BLaER1 treated with 17β-estradiol and CSF1 and Interleukin-3, amounts not matched to agents 10 nM and 100 nM (cell line): ENCODE results near the gene APOL6.

ENCODE experiments used
- H3K27ac ChIP-seq, 11 experiments: shearing (Covaris generic); formaldehyde crosslinking; 2 replicates each; pipeline ENCODE4 v1.8.1; 2022
- H3K27me3 ChIP-seq, 11 experiments: shearing (Covaris generic); formaldehyde crosslinking; 2 replicates each; pipeline ENCODE4 v1.8.1; 2022
- H3K36me3 ChIP-seq, 11 experiments: shearing (Covaris generic); formaldehyde crosslinking; 2 replicates each; pipeline ENCODE4 v1.8.1; 2022
- H3K4me1 ChIP-seq, 10 experiments: shearing (Covaris generic); formaldehyde crosslinking; 2 replicates each; pipeline ENCODE4 v1.8.1; 2022
- H3K4me2 ChIP-seq, 11 experiments: shearing (Covaris generic); formaldehyde crosslinking; 2 replicates each; pipeline ENCODE4 v1.8.1; 2022
- H3K4me3 ChIP-seq, 10 experiments: shearing (Covaris generic); formaldehyde crosslinking; 2 replicates each; pipeline ENCODE4 v1.8.1; 2022
- H3K9ac ChIP-seq, 11 experiments: shearing (Covaris generic); formaldehyde crosslinking; 2 replicates each; pipeline ENCODE4 v1.8.1; 2022
- H3K9me3 ChIP-seq, 11 experiments: shearing (Covaris generic); formaldehyde crosslinking; replicated peaks in 1 of 11; 2 replicates each; pipeline ENCODE4 v1.8.1; 2022
- H4K20me1 ChIP-seq, 11 experiments: shearing (Covaris generic); formaldehyde crosslinking; 2 replicates each; pipeline ENCODE4 v1.8.1; 2022
- Cebpa-rat ChIP-seq, 11 experiments: shearing (Covaris generic); IDR thresholded peaks; 2 replicates each; pipeline ENCODE4 v1.8.1; 2022

The APOL6 gene, protein sequence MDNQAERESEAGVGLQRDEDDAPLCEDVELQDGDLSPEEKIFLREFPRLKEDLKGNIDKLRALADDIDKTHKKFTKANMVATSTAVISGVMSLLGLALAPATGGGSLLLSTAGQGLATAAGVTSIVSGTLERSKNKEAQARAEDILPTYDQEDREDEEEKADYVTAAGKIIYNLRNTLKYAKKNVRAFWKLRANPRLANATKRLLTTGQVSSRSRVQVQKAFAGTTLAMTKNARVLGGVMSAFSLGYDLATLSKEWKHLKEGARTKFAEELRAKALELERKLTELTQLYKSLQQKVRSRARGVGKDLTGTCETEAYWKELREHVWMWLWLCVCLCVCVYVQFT

DNA sequence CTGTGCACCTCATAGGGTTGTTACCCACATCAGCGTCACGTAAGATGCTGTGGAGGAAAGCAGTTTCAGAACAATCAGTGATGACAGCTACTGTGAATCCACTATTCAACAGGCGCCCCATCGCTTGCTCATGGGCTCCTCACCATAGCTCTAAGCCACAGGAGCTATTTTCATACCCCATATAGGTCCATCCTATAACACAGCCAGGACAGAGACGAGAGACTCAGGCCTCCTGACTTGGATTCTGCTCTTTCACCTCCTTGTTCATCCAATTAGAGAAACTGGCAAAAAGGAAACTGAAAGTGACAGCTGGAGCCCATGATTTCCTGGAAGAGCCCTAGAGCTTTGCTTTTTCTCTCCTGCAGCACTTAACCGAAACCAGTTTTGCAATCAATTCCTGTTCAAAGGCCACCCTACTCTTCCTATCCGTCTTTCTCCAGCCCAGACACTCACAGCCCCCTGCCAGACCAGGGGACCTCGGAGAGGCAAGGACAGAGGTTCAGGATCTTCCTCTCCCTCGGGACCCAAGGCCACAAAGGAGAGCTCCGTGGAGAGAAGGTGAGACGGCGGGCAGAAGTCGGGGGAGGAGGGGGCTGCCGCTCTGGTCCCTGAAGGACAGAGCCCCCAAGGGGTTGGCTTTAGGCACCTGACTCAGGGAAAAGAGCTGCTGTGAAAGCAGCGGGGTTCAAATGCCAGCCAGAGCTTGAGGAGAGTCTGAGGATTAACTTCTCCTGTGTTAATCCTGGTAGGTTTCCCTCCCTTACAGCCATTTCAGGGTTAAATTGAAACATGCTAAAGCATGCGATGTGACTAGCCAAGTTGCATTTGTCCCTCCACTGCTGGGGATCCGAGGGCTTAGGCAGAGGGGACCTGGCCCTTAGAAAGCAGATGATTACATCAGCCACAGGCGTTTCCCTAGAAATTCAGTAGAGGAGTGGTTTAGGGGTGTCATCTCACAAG, at the start of gene APOL6:
Gene APOL6, plus strand, starts transcription at position 381 of the 960 bp plus-strand sequence. CDS start 7,980 bp downstream, outside the sequence.
- Histone ChIP-seq H3K9me3 (peaks cover 7 to 15% (median 10%) of the 10 kb centered on the region in 11 experiments; a peak in 20 of 22 replicates), H4K20me1 (peaks cover 0 to under 1% (median 0%) of the 10 kb centered on the region in 11 experiments; a peak in 5 of 22 replicates), H3K27me3 (no peaks in the 10 kb centered on the region), H3K4me3 (peak within 1 kb of the TSS; percentile 71 to 85 (median 76)), H3K27ac (peak within 1 kb of the TSS; percentile 90 to 97 (median 93)), H3K9ac (peak within 1 kb of the TSS; percentile 87 to 93 (median 90)), H3K4me1 (peaks cover 28 to 47% (median 35%) of the 10 kb centered on the region in 10 experiments), H3K36me3 (peaks cover under 1 to 9% (median 6%) of the 10 kb centered on the region in 11 experiments; a peak in 13 of 22 replicates), H3K4me2 (peak within 1 kb of the TSS; percentile 87 to 95 (median 90))
- peak in 8 of 11 experiments; percentile 52 to 91 (median 71); a peak in 15 of 22 replicates for TF ChIP-seq Cebpa-rat (IDR thresholded peaks at IDR 0.05)

DNA sequence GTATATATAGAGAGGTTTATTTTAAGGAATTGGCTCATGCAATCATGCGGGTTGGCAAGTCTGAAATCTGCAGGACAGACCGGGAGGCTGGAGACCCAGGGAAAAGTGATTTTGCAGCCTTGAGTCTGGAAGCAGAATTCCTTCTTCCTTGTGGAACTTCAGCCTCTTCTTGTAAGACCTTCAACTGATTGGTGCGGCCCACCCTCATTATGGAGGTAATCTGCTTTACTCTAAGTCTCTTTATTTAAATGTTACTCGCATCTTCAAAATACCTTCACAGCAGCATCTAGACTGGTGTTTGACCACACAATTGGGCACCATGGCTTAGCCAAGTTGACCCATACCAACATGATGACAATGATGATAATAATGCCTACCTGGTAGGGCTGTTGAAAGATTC, 48.9 kb upstream of the APOL6 start:
- Histone ChIP-seq H3K9ac (no peak overlapping the region), H4K20me1 (no peaks in the 10 kb centered on the region), H3K4me1 (peaks cover 10 to 64% (median 55%) of the 10 kb centered on the region in 10 experiments), H3K4me3 (no peak overlapping the region), H3K27me3 (no peaks in the 10 kb centered on the region), H3K9me3 (no peaks in the 10 kb centered on the region), H3K4me2 (peak overlapping the region in 8 of 11 experiments; percentile 5 to 90 (median 42); a peak in 12 of 22 replicates), H3K27ac (no peak overlapping the region), H3K36me3 (no peaks in the 10 kb centered on the region)
- no peak for TF ChIP-seq Cebpa-rat (IDR thresholded peaks at IDR 0.05)

DNA sequence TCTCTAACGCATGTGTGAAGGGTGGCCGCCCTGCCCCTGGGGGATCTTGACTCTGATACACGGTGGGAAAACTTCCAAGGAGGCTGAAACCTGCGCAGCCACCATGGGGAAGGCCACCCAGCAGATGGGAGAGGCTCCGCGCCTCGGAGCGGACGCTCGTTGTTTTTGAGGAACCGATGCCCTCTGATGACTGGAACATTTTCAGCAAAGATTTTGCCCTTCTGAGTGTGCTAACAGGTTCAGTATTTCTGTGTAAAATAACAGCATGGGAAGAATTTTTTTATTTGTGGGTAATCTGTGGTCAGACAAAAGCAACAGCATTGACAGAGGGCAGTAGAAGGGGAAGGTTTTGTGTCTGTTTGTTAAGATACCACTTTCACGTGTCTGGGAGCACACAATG, 47.8 kb upstream of the APOL6 start:
- H3K27ac ChIP-seq, result peak overlapping the region in 4 of 11 experiments; percentile 16 to 43 (median 22); a peak in 4 of 22 replicates
- H3K9ac ChIP-seq, result 0 out of 22 replicates have a peak overlapping the region, but pooled peaks of 1 of the 11 experiments have one; percentile 21
- H3K4me2 ChIP-seq, result peak overlapping the region in 6 of 11 experiments; percentile 5 to 90 (median 57); a peak in 13 of 22 replicates
- no peak for TF ChIP-seq Cebpa-rat (IDR thresholded peaks at IDR 0.05)
- H3K36me3 ChIP-seq, result no peaks in the 10 kb centered on the region
- peaks cover 18 to 76% (median 66%) of the 10 kb centered on the region in 10 experiments for H3K4me1 ChIP-seq
- no peaks in the 10 kb centered on the region for H3K9me3 ChIP-seq
- no peaks in the 10 kb centered on the region for H3K27me3 ChIP-seq
- no peak overlapping the region for H3K4me3 ChIP-seq
- no peaks in the 10 kb centered on the region for H4K20me1 ChIP-seq

DNA sequence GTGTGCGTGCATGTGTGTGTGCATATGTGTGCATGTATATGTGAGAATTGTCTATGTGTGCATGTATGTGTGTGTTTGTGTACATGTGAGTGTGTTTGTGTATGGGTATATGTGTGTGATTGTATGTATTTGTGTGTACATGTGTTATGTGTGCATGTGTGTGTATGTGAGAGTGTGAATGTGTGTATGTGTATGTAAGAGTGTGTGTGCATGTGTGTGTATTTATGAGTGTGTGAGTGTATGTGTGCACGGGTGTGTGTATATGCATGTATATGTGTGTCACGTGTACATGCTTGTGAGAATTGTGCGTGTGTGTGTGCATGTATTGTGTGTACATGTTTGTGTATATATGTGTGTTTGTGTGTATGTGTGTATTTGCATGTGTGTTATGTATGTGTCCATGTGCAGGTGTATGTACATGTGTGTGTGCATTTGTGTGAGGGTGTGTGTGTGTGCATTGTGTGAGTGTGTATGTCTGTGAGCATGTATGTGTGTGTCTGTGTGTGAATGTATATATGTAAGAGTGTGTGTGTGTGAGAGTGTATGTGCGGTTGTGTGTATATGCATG, 47.1 kb upstream of the APOL6 start:
- peak overlapping the region in 1 of 11 experiments; percentile 69; a peak in 1 of 22 replicates for H3K27ac ChIP-seq
- H3K4me3 ChIP-seq, result no peak overlapping the region
- H3K27me3 ChIP-seq, result no peaks in the 10 kb centered on the region
- H3K9ac ChIP-seq, result no peak overlapping the region
- H3K36me3 ChIP-seq, result no peaks in the 10 kb centered on the region
- peak overlapping the region in 6 of 11 experiments; percentile 32 to 90 (median 78); a peak in 10 of 22 replicates for H3K4me2 ChIP-seq
- no peaks in the 10 kb centered on the region for H4K20me1 ChIP-seq
- H3K9me3 ChIP-seq, result no peaks in the 10 kb centered on the region
- peaks cover 18 to 82% (median 72%) of the 10 kb centered on the region in 10 experiments for H3K4me1 ChIP-seq
- TF ChIP-seq Cebpa-rat (IDR thresholded peaks at IDR 0.05), result no peak

DNA sequence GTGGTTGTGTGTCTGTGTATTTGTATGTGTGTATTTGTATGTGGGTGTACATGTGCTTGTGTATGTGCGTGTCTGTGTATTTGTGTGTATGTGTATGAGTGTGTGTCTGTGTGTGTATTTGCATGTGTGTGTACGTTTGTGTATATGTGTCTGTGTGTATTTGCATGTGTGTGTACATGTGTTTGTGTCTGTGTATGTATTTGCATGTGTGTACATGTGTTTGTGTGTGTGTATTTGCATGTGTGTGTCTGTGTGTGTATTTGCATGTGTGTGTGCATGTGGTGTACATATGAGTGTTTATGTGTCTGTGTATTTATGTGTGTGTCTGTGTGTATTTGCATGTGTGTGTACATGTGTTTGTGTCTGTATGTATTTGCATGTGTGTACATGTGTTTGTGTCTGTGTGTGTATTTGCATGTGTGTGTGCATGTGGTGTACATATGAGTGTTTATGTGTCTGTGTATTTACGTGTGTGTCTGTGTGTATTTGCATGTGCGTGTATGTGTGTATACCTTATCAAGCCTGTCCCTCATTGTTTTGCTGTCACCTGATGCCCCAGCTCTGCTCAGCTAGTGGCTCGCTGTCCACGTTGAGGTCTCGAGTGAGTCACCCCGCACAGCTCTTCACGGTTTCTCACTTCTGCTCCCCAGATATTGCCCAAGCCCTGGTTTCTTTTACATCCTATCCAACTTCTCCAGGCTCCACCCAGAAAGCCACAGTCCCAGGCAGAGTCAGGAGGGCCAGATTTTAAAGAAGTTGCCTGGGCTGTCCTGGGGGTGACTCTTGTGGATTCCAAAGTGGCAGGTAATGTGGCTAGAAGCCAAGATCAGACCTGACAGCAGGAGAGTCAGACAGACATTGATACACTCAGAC, 46.3 kb upstream of the APOL6 start:
- Histone ChIP-seq H3K4me2 (peak overlapping the region in 10 of 11 experiments; percentile 13 to 90 (median 78); a peak in 19 of 22 replicates), H4K20me1 (no peaks in the 10 kb centered on the region), H3K4me3 (peak overlapping the region in 1 of 10 experiments; percentile 13; a peak in 1 of 20 replicates), H3K4me1 (peaks cover 18 to 90% (median 76%) of the 10 kb centered on the region in 10 experiments), H3K27ac (peak overlapping the region in 9 of 11 experiments; percentile 15 to 78 (median 69); a peak in 17 of 22 replicates), H3K9me3 (no peaks in the 10 kb centered on the region), H3K27me3 (no peaks in the 10 kb centered on the region), H3K36me3 (no peaks in the 10 kb centered on the region), H3K9ac (peak overlapping the region in 7 of 11 experiments; percentile 7 to 63 (median 44); a peak in 8 of 22 replicates)
- peak in 9 of 11 experiments; percentile 11 to 91 (median 80); a peak in 14 of 22 replicates for TF ChIP-seq Cebpa-rat (IDR thresholded peaks at IDR 0.05)

DNA sequence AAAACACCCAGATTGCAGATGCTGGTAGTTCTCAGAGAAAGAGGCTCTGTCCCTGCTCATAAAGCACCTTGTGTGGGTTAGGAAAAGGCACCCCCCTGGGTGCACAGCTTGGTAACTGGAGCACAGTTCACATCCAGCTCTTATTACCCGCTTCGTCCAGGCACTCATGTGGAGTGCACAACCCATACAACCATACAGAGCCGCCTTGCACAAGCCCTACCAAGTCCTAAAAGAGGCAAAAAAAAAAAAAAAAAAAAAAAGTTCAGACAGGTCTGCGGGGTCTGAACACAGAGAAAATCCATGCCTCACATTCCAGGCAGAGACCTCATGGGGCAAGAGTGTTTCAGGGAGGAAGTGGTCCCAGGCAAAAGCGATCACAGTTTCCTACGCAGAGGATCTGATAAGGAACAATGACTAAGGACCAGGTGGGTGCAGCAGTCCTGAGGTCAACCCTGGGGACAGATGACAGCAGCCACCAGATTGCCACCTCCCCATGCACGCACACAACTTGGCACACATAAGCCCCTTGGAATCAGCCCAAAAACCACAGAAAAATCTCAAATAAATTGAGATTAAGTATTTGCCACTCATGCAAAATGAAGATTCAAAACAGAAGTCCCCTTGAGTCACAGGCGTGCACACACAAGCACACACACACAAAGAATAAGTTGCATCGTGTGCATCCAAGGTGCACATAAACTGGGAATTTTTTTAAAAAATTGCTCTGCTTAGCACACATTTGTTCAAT, 43.5 kb upstream of the APOL6 start:
- Histone ChIP-seq H3K9me3 (no peaks in the 10 kb centered on the region), H3K36me3 (no peaks in the 10 kb centered on the region), H3K27ac (peak overlapping the region in 7 of 11 experiments; percentile 27 to 78 (median 68); a peak in 15 of 22 replicates), H3K9ac (peak overlapping the region in 6 of 11 experiments; percentile 38 to 60 (median 42); a peak in 10 of 22 replicates), H3K4me2 (peak overlapping the region; percentile 35 to 90 (median 76)), H4K20me1 (no peaks in the 10 kb centered on the region), H3K4me1 (peaks cover 29 to 100% (median 85%) of the 10 kb centered on the region in 10 experiments), H3K4me3 (no peak overlapping the region), H3K27me3 (no peaks in the 10 kb centered on the region)
- TF ChIP-seq Cebpa-rat (IDR thresholded peaks at IDR 0.05), result 0 out of 22 replicates have a peak, but pooled peaks of 1 of the 11 experiments have one; percentile 18

DNA sequence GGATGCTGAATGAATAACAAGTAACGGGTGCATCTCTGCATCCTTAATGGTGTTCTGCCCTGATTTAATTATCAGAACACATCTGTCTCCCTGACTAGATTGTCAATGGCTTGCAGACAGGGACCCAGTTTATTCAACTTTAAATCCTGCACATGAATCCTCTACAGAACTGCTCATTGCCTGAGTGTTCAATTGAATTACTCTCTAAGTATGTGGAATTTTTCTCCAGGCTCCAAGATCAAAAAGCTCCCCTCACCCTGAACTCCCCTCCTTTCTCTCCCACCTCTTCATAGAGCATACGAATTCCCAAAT, 42.9 kb upstream of the APOL6 start:
- H3K4me3 ChIP-seq, result no peak overlapping the region

More for the DNA sequence above, 42.9 kb upstream of the APOL6 start:
- H4K20me1 ChIP-seq, result no peaks in the 10 kb centered on the region
- TF ChIP-seq Cebpa-rat (IDR thresholded peaks at IDR 0.05), result no peak
- peaks cover 34 to 100% (median 82%) of the 10 kb centered on the region in 10 experiments for H3K4me1 ChIP-seq
- H3K27me3 ChIP-seq, result no peaks in the 10 kb centered on the region
- peak overlapping the region in 3 of 11 experiments; percentile 6 to 34 (median 31); a peak in 4 of 22 replicates for H3K9ac ChIP-seq
- no peaks in the 10 kb centered on the region for H3K9me3 ChIP-seq
- H3K27ac ChIP-seq, result peak overlapping the region in 8 of 11 experiments; percentile 21 to 78 (median 54); a peak in 11 of 22 replicates
- no peaks in the 10 kb centered on the region for H3K36me3 ChIP-seq
- H3K4me2 ChIP-seq, result peak overlapping the region in 10 of 11 experiments; percentile 38 to 90 (median 78); a peak in 19 of 22 replicates
